WTC11 (cell line): ENCODE data around the gene BCL7A. TPM values are rescaled to one million over a fixed set of nuclear protein-coding genes. Genes with fewer than 3 reads are reported as not detected.
A peak's percentile ranks its signal among the peaks of the same experiment; 100 is the strongest.

Experiments used
- ATAC-seq: fragments of 200-7000 bp; cut with Tn5 transposase; 2 replicates; pipeline ENCODE4 v1.10.0; 2021; ENCODE audit warnings: mild to moderate bottlenecking, moderate library complexity
- CTCF ChIA-PET: fragments of 300-600 bp; sonication (Branson Sonifier 250); formaldehyde crosslinking; loops from one replicate; lab custom pipeline; 2021; ENCODE audit warnings: antibody characterized with exemption; lab: Charles Lee
- POLR2A ChIA-PET: fragments of 350-600 bp; sonication (Branson Sonifier 250); formaldehyde crosslinking; loops from one replicate; lab custom pipeline; 2021; ENCODE audit warnings: antibody characterized with exemption; lab: Charles Lee
- DNase-seq: peaks from one replicate; pipeline ENCODE4 v3.0.0; 2021; ENCODE audit warnings: low spot score
- H3K27ac Mint-ChIP-seq: 2 replicates; pipeline ENCODE4 v1.8.0; 2021; ENCODE audit warnings: mixed read lengths
- H3K27me3 Mint-ChIP-seq: 2 replicates; pipeline ENCODE4 v1.8.0; 2021; ENCODE audit warnings: low read depth, mild to moderate bottlenecking, moderate library complexity, mixed read lengths
- H3K36me3 Mint-ChIP-seq: 2 replicates; pipeline ENCODE4 v1.8.0; 2021; ENCODE audit warnings: mixed read lengths
- H3K4me1 Mint-ChIP-seq: 2 replicates; pipeline ENCODE4 v1.8.0; 2022; ENCODE audit warnings: mixed read lengths
- H3K4me3 Mint-ChIP-seq: 2 replicates; pipeline ENCODE4 v1.8.0; 2021; ENCODE audit warnings: mild to moderate bottlenecking, moderate library complexity, mixed read lengths
- H3K9me3 Mint-ChIP-seq: 2 replicates; pipeline ENCODE4 v1.8.0; 2021; ENCODE audit warnings: mixed read lengths
- AFF4 ChIP-seq: sonication (generic); formaldehyde crosslinking; IDR thresholded peaks from 2 replicates; pipeline ENCODE4 v1.8.1; 2023; ENCODE audit warnings: mild to moderate bottlenecking, missing genetic modification reagents, borderline replicate concordance
- AR ChIP-seq: fragments of 250-450 bp; sonication (Bioruptor Pico); IDR thresholded peaks from 2 replicates; pipeline ENCODE4 v1.9.0; 2021; ENCODE audit warnings: mild to moderate bottlenecking
- E2F4 ChIP-seq: sonication (generic); formaldehyde crosslinking; IDR thresholded peaks from 2 replicates; pipeline ENCODE4 v1.8.1; 2022; ENCODE audit warnings: low read depth, mild to moderate bottlenecking, moderate library complexity, missing genetic modification reagents, borderline replicate concordance
- ESRRA ChIP-seq: sonication (generic); formaldehyde crosslinking; IDR thresholded peaks from 2 replicates; pipeline ENCODE4 v1.8.1; 2022; ENCODE audit warnings: mild to moderate bottlenecking, missing genetic modification reagents, borderline replicate concordance
- GABPB1 ChIP-seq: sonication (generic); formaldehyde crosslinking; IDR thresholded peaks from 2 replicates; pipeline ENCODE4 v1.8.1; 2023; ENCODE audit warnings: mild to moderate bottlenecking, missing genetic modification reagents
- IRF1 ChIP-seq: sonication (generic); formaldehyde crosslinking; IDR thresholded peaks from 2 replicates; pipeline ENCODE4 v1.8.0; 2023; ENCODE audit warnings: missing genetic modification reagents
- MAX ChIP-seq: sonication (generic); formaldehyde crosslinking; IDR thresholded peaks from 2 replicates; pipeline ENCODE4 v1.8.0; 2022; ENCODE audit warnings: mild to moderate bottlenecking, missing genetic modification reagents
- STAT6 ChIP-seq: sonication (generic); formaldehyde crosslinking; conservative IDR thresholded peaks from 2 replicates; pipeline ENCODE4 v1.8.1; 2023; ENCODE audit warnings: mild to moderate bottlenecking, low read depth, missing genetic modification reagents, moderate library complexity
- TP53 ChIP-seq: sonication (generic); formaldehyde crosslinking; IDR thresholded peaks from 2 replicates; pipeline ENCODE4 v1.8.1; 2023; ENCODE audit warnings: mild to moderate bottlenecking, missing genetic modification reagents
- USF1 ChIP-seq: sonication (generic); formaldehyde crosslinking; IDR thresholded peaks from 2 replicates; pipeline ENCODE4 v1.8.0; 2022; ENCODE audit warnings: mild to moderate bottlenecking, missing genetic modification reagents
- ZMAT4 ChIP-seq: fragments of 250-450 bp; sonication (Bioruptor Pico); IDR thresholded peaks from 2 replicates; pipeline ENCODE4 v1.9.0; 2021; ENCODE audit warnings: mild to moderate bottlenecking
- ZNF416 ChIP-seq: fragments of 250-450 bp; sonication (Bioruptor Pico); IDR thresholded peaks from 2 replicates; pipeline ENCODE4 v1.9.0; 2021; ENCODE audit warnings: mild to moderate bottlenecking, inconsistent platforms
- total RNA-seq: library from RNA; stranded (reverse); gene quantifications from 3 replicates; pipeline ENCODE4 v1.2.3, GENCODE V29; 2021

Gene BCL7A
- total RNA-seq, 1 experiment from 2014 or later, result 19.7 TPM

GRCh38 chr12:122099856-122100255, 78.2 kb downstream of the BCL7A start:
- no peak for ATAC-seq
- Mint-ChIP-seq H3K4me3 (no peak overlapping the region), H3K27me3 (no peaks in the 10 kb centered on the region), H3K4me1 (peaks cover 37% of the 10 kb centered on the region), H3K27ac (peak overlapping the region; percentile 68; the same call in 1 of the 2 replicates), H3K36me3 (peaks cover 10% of the 10 kb centered on the region), H3K9me3 (peaks cover 5% of the 10 kb centered on the region)
- DNase-seq, result no peak
- TF ChIP-seq IRF1 (CRISPR knock-in tag) (no peak), TP53 (CRISPR knock-in tag) (no peak), STAT6 (no peak), AFF4 (no peak), USF1 (no peak), ZNF416 (CRISPR knock-in tag) (no peak), E2F4 (CRISPR knock-in tag) (no peak), ZMAT4 (CRISPR knock-in tag) (no peak), ESRRA (no peak), MAX (CRISPR knock-in tag) (no peak), GABPB1 (no peak), AR (CRISPR knock-in tag) (no peak)
- TF ChIP-seq, all 79 proteins: peak for 0
- POLR2A ChIA-PET, result no interaction called here
- CTCF ChIA-PET, result interaction anchor here (1.0 to 1.5 kb wide), 2 partner anchors 24 to 31 kb away, joined by 5 to 7 read pairs; no protein-coding TSS in a partner anchor
